OCI-LY3 (cell line): ENCODE data around the gene CD200.

Source experiments
- H2AFZ ChIP-seq: fragments of 200-600, 300-600 bp; shearing (Covaris generic); 2 replicates; pipeline ENCODE4 v1.6.0; 2014; ENCODE audit warnings: antibody characterized with exemption, low read depth, low read length
- H3K27ac ChIP-seq: fragments of 200-600, 300-600 bp; sonication (generic); 2 replicates; pipeline ENCODE4 v1.5.1; 2014; ENCODE audit warnings: mild to moderate bottlenecking, low read length, moderate library complexity, mixed read lengths
- H3K27me3 ChIP-seq: fragments of 200-600, 300-600 bp; sonication (generic); 2 replicates; pipeline ENCODE4 v1.6.1; 2014; ENCODE audit warnings: low read depth, low read length, mixed read lengths
- H3K36me3 ChIP-seq: fragments of 200-600, 300-600 bp; sonication (generic); replicated peaks from 2 replicates; pipeline ENCODE3; 2014; ENCODE audit warnings: low read depth, low read length, mixed read lengths
- H3K4me1 ChIP-seq: fragments of 300-600, 200-600 bp; sonication (generic); 2 replicates; pipeline ENCODE4 v1.6.1; 2014; ENCODE audit warnings: low read length, mixed read lengths
- H3K4me2 ChIP-seq: fragments of 200-600, 300-600 bp; sonication (generic); 2 replicates; pipeline ENCODE4 v1.6.1; 2014; ENCODE audit warnings: low read length, mixed read lengths
- H3K4me3 ChIP-seq: fragments of 300-600, 200-600 bp; sonication (generic); 2 replicates; pipeline ENCODE4 v1.5.1; 2014; ENCODE audit warnings: antibody characterized with exemption, mild to moderate bottlenecking, low read length, moderate library complexity
- H3K79me2 ChIP-seq: fragments of 300-600, 200-600 bp; shearing (Covaris generic); 2 replicates; pipeline ENCODE4 v1.6.1; 2014; ENCODE audit warnings: mild to moderate bottlenecking, low read length, mixed read lengths
- H3K9ac ChIP-seq: fragments of 300-600, 200-600 bp; shearing (Covaris generic); 2 replicates; pipeline ENCODE4 v1.6.0; 2014; ENCODE audit warnings: mild to moderate bottlenecking, low read length, moderate library complexity
- H3K9me3 ChIP-seq: fragments of 200-600, 300-600 bp; shearing (Covaris generic); 2 replicates; pipeline ENCODE4 v1.6.1; 2014; ENCODE audit warnings: low read length, mixed read lengths; ENCODE audit not compliant: insufficient read depth
- H4K20me1 ChIP-seq: fragments of 200-600, 300-600 bp; sonication (generic); 2 replicates; pipeline ENCODE4 v1.6.1; 2016; ENCODE audit warnings: low read length, mixed read lengths; ENCODE audit not compliant: insufficient read depth
- CTCF ChIP-seq: fragments of 200-600, 300-600 bp; sonication (generic); IDR thresholded peaks from 2 replicates; pipeline ENCODE4 v1.5.1; 2014; ENCODE audit warnings: antibody characterized with exemption, low read length, low read depth
- EZH2phosphoT487 ChIP-seq: fragments of 200-600 bp; shearing (Covaris generic); IDR thresholded peaks from 2 replicates; pipeline ENCODE4 v1.6.1; 2018; ENCODE audit warnings: antibody characterized with exemption, mixed run types, low read depth

CD200 gene

GRCh38 chr3:112333002-112333380, at the start of gene CD200:
Gene CD200, plus strand, starts transcription at chr3:112333156. Its CDS starts 57 bp downstream, at chr3:112333213.
- no peaks in the 10 kb centered on the region for H3K79me2 ChIP-seq
- peak within 1 kb of the TSS; percentile 90 for H3K4me3 ChIP-seq
- H3K27me3 ChIP-seq, result peaks cover 14% of the 10 kb centered on the region
- H3K9me3 ChIP-seq, result no peaks in the 10 kb centered on the region
- no peak for TF ChIP-seq CTCF
- no peak for TF ChIP-seq EZH2phosphoT487
- H3K36me3 ChIP-seq, result no peaks in the 10 kb centered on the region
- H3K4me2 ChIP-seq, result peak within 1 kb of the TSS; percentile 100
- H3K27ac ChIP-seq, result no peak within 1 kb of the TSS
- peak within 1 kb of the TSS; percentile 47 for H3K9ac ChIP-seq
- H2AFZ ChIP-seq, result peak within 1 kb of the TSS; percentile 77
- H3K4me1 ChIP-seq, result no peaks in the 10 kb centered on the region
- no peaks in the 10 kb centered on the region for H4K20me1 ChIP-seq

GRCh38 chr3:112289011-112289410, 43.9 kb upstream of the CD200 start:
- Histone ChIP-seq H3K36me3 (no peaks in the 10 kb centered on the region), H3K9me3 (no peaks in the 10 kb centered on the region), H3K79me2 (no peaks in the 10 kb centered on the region), H3K27me3 (no peaks in the 10 kb centered on the region), H4K20me1 (no peaks in the 10 kb centered on the region), H3K4me3 (no peak overlapping the region), H3K27ac (no peak overlapping the region), H3K9ac (no peak overlapping the region), H3K4me1 (peaks cover 6% of the 10 kb centered on the region), H3K4me2 (no peak overlapping the region), H2AFZ (no peak overlapping the region)
- TF ChIP-seq EZH2phosphoT487 (no peak), CTCF (no peak)

GRCh38 chr3:112293368-112294321, 39.3 kb upstream of the CD200 start, which contains the start of gene SLC9C1:
Gene SLC9C1, minus strand, starts transcription at chr3:112294216. Its CDS starts 7,425 bp downstream, at chr3:112286791.
- H3K36me3 ChIP-seq, result no peaks in the 10 kb centered on the region
- peaks cover 17% of the 10 kb centered on the region for H3K4me1 ChIP-seq
- H3K4me3 ChIP-seq, result peak within 1 kb of the TSS; percentile 75
- no peaks in the 10 kb centered on the region for H3K79me2 ChIP-seq
- H4K20me1 ChIP-seq, result no peaks in the 10 kb centered on the region
- H3K27ac ChIP-seq, result no peak within 1 kb of the TSS
- peak within 1 kb of the TSS; percentile 97 for H2AFZ ChIP-seq
- peak; percentile 82 for TF ChIP-seq CTCF
- TF ChIP-seq EZH2phosphoT487, result no peak
- no peaks in the 10 kb centered on the region for H3K27me3 ChIP-seq
- H3K9ac ChIP-seq, result peak within 1 kb of the TSS; percentile 54
- no peaks in the 10 kb centered on the region for H3K9me3 ChIP-seq
- peak within 1 kb of the TSS; percentile 92 for H3K4me2 ChIP-seq

- Histone ChIP-seq H3K9ac (no peak overlapping the region), H3K4me1 (peaks cover 17% of the 10 kb centered on the region), H3K79me2 (no peaks in the 10 kb centered on the region), H4K20me1 (no peaks in the 10 kb centered on the region), H3K27me3 (no peaks in the 10 kb centered on the region), H3K27ac (no peak overlapping the region), H3K4me2 (peak overlapping the region; percentile 53), H3K4me3 (peak overlapping the region; percentile 7), H2AFZ (0 out of 2 replicates have a peak overlapping the region, but pooled peaks have one; percentile 62), H3K9me3 (no peaks in the 10 kb centered on the region), H3K36me3 (no peaks in the 10 kb centered on the region)
- TF ChIP-seq EZH2phosphoT487 (no peak), CTCF (peak; percentile 19; the same call in 1 of the 2 replicates)
These were observed 35.2 kb upstream of the CD200 start for GRCh38 chr3:112297714-112298113.
